Type B pancreatic cell (in vitro differentiated cells): ENCODE data around the gene GADD45G. TPM values are rescaled to one million over a fixed set of nuclear protein-coding genes. Genes with fewer than 3 reads are reported as not detected.

ENCODE experiments used
- DNase-seq: peaks from one replicate; pipeline ENCODE4 v3.0.0; 2021; ENCODE audit warnings: mixed read lengths; ENCODE audit not compliant: unreplicated experiment; ENCODE audit errors: extremely low spot score
- H3K27ac Mint-ChIP-seq: 2 replicates; pipeline ENCODE4 v1.8.0; 2021; ENCODE audit warnings: mild to moderate bottlenecking, mixed read lengths
- H3K27me3 Mint-ChIP-seq: 2 replicates; pipeline ENCODE4 v1.8.0; 2021; ENCODE audit warnings: mixed read lengths
- H3K36me3 Mint-ChIP-seq: 2 replicates; pipeline ENCODE4 v1.8.0; 2021; ENCODE audit warnings: mixed read lengths
- H3K4me1 Mint-ChIP-seq: one replicate; pipeline ENCODE4 v1.8.0; 2021; ENCODE audit warnings: mixed read lengths; ENCODE audit not compliant: unreplicated experiment
- H3K4me3 Mint-ChIP-seq: 2 replicates; pipeline ENCODE4 v1.8.0; 2021; ENCODE audit warnings: mild to moderate bottlenecking, mixed read lengths
- H3K9me3 Mint-ChIP-seq: 2 replicates; pipeline ENCODE4 v1.8.0; 2021; ENCODE audit warnings: mixed read lengths
- CTCF ChIP-seq: fragments of 200-600 bp; sonication (generic); conservative IDR thresholded peaks from 2 replicates; pipeline ENCODE4 v1.5.0; 2021; ENCODE audit warnings: antibody characterized with exemption, mild to moderate bottlenecking
- total RNA-seq: library from RNA; stranded (reverse); gene quantifications from 2 replicates; pipeline ENCODE4 v1.2.1, GENCODE V29; 2021; ENCODE audit warnings: low replicate concordance

The GADD45G gene
- total RNA-seq, 1 donor from 2014 or later, result 12.2 TPM

DNA sequence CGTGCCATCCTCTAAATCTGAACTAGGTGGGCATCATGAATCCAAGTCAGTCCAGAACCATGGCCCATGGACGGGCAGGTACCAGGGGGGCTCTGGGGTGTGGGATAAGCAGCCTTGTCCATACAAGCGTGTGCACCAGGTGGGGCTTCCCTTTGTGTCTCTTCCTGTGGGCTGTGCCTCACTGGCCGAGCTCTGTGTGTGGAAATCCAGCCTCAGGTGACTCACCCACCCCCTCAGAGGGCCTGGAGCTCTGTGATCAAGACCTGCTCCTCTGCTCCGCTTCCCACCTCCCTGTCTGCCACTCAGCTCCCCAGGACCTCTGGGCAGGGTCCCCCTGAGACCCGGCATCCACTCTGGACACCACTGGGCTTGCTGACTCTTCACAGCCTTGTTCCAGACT lies 33.0 kb downstream of the GADD45G start:
- peaks cover 6% of the 10 kb centered on the region for H3K4me1 Mint-ChIP-seq
- no peaks in the 10 kb centered on the region for H3K27me3 Mint-ChIP-seq
- no peak for DNase-seq
- H3K27ac Mint-ChIP-seq, result no peak overlapping the region
- H3K36me3 Mint-ChIP-seq, result no peaks in the 10 kb centered on the region
- H3K4me3 Mint-ChIP-seq, result no peak overlapping the region
- H3K9me3 Mint-ChIP-seq, result no peaks in the 10 kb centered on the region
- TF ChIP-seq CTCF, result no peak

DNA sequence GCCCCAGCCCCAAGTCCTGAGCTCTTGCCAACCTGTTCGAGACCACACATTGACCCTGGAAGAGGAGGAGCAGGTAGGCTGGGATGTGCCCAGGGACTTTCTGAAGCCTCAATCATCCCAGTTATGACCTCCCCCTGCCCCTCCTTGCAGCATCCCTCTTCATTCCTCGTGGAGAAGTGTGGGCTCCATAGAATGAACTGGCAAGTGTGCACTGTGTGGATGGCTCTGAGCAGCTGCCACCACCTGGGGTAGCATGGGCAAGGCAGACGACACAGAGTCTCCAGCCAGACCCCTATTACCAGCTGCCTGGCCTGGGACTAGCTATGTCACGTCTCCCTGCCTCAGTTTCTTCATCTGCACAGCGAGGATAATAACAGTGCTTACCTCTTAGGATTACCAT lies 33.5 kb downstream of the GADD45G start:
- Mint-ChIP-seq H3K27me3 (no peaks in the 10 kb centered on the region), H3K36me3 (no peaks in the 10 kb centered on the region), H3K4me1 (peaks cover 6% of the 10 kb centered on the region), H3K4me3 (no peak overlapping the region), H3K27ac (no peak overlapping the region), H3K9me3 (no peaks in the 10 kb centered on the region)
- DNase-seq, result no peak
- TF ChIP-seq CTCF, result no peak

DNA sequence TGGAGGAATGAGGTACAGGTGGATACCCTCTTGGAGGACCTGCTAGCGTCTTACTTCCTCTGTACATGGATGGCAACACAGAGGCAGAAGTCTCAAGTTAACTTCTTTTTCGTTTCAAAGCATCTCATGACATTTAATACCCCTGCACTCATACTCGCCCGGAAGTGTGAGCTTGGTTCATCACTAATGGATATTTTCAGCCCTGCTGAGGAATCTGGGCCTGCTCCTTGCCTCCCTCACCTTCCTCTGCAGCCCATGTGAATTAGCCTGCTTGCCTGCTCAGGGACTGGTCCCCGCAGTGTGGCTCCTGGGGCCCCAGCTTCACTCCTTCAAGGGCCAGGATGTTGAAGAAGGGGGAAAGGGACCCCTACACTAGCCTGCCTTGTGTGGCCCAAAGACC lies 34.1 kb downstream of the GADD45G start:
- no peaks in the 10 kb centered on the region for H3K9me3 Mint-ChIP-seq
- no peak overlapping the region for H3K4me3 Mint-ChIP-seq
- peaks cover 6% of the 10 kb centered on the region for H3K4me1 Mint-ChIP-seq
- no peak overlapping the region for H3K27ac Mint-ChIP-seq
- H3K27me3 Mint-ChIP-seq, result peaks cover 1% of the 10 kb centered on the region
- no peak for TF ChIP-seq CTCF
- no peak for DNase-seq
- no peaks in the 10 kb centered on the region for H3K36me3 Mint-ChIP-seq

GRCh38 chr9:89639367-89639795 lies 34.6 kb downstream of the GADD45G start:
- no peak overlapping the region for H3K27ac Mint-ChIP-seq
- H3K36me3 Mint-ChIP-seq, result no peaks in the 10 kb centered on the region
- peaks cover 6% of the 10 kb centered on the region for H3K4me1 Mint-ChIP-seq
- DNase-seq, result no peak
- H3K4me3 Mint-ChIP-seq, result no peak overlapping the region
- no peak for TF ChIP-seq CTCF
- peaks cover 3% of the 10 kb centered on the region for H3K27me3 Mint-ChIP-seq
- H3K9me3 Mint-ChIP-seq, result no peaks in the 10 kb centered on the region

DNA sequence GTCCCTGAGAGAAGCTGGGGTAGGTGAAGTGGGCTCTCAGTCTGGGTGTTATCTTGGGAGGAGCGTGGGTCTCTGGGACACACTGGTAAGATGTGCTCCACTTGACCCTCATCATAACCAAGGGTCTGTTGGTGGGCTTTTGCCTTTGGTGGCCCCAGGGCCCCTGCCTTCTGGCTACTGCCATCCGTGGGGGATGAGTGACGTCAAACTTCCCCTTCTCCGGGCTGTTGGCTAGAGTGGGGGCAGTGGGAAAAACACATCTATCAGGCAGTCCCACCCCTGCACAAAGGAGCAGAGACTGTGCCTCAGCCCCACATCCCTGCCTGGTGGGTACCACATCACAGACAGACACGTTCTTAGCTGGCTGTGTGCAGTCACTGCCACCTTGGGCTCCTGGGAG lies 35.1 kb downstream of the GADD45G start:
- H3K27me3 Mint-ChIP-seq, result peaks cover 3% of the 10 kb centered on the region
- DNase-seq, result no peak
- no peak overlapping the region for H3K27ac Mint-ChIP-seq
- no peaks in the 10 kb centered on the region for H3K36me3 Mint-ChIP-seq
- peaks cover 2% of the 10 kb centered on the region for H3K4me1 Mint-ChIP-seq
- no peaks in the 10 kb centered on the region for H3K9me3 Mint-ChIP-seq
- H3K4me3 Mint-ChIP-seq, result no peak overlapping the region
- no peak for TF ChIP-seq CTCF

DNA sequence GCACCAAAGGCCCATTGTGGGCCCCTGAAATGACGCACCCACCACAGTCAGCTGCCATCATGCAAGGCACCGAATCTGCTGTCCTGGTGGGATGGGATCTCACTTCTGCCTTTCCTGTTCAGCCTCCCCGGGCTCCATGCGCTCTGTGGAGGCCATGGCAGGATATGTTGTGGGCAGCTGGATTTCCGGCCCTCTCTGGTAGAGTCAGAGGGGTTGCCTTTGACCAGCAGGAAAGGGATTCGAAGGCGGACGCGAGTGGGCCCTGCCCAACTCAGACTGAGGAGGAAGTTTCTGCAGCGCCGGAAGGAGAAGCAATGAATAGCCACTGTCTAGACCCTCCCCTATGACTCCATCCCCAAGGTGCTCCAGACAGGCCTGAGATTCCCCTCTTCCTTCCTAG lies 35.5 kb downstream of the GADD45G start:
- Mint-ChIP-seq H3K4me3 (no peak overlapping the region), H3K36me3 (no peaks in the 10 kb centered on the region), H3K27ac (no peak overlapping the region), H3K4me1 (no peaks in the 10 kb centered on the region), H3K27me3 (peaks cover 3% of the 10 kb centered on the region), H3K9me3 (peaks cover 2% of the 10 kb centered on the region)
- no peak for DNase-seq
- no peak for TF ChIP-seq CTCF
